ENCODE results near the gene LHPP. TPM values are rescaled to one million over a fixed set of nuclear protein-coding genes. Genes with fewer than 3 reads are reported as not detected.

LHPP gene
- total and polyA plus RNA-seq, 10 of the 15 experiments (the other 5 are each of a cell fraction or from before 2014, with no cell fraction given): 0.79 to 9.8 (median 6.7) TPM

DNA sequence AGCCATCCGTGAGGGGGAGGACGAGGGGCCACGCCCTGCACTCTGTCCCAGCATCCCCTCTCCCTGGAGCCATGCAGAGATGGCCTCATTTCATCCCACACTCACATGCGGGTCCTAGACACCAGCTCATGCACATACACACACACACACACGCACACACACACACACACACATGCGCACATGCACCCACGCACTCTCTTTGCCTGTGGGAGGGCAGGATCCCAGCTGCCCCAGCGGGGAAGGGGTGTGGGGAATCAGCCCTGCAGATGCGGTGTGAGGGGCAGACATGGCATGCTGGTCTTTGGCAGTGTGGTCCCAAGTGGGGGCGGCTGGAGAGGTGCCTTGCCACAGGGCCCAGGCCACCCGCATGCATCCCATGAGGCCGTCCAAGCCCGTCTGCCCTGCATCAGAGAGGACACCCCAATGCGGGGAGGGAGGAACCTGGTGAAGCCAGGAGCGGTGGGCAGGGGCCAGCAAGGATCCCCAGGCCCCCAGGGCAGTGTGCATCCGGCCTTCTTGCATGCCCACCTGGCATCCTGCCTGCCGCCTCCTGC, 68.1 kb downstream of the LHPP start:
- FAIRE-seq (no peak), ATAC-seq (peak; percentile 54), DNase-seq (ENCODE audit: low read depth, low spot score) (no peak)
- no peak overlapping the region for H3K9ac ChIP-seq (ENCODE audit: control insufficient read depth, insufficient read depth, low read length)
- ChIA-PET SMC1A (ENCODE audit: uncharacterized antibody, unreplicated experiment) (interaction anchor here (1.0 to 1.6 kb wide), 4 partner anchors 211 to 297 kb away, joined by 3 to 7 read pairs (median 5); no protein-coding TSS in a partner anchor), RAD21 (ENCODE audit: unreplicated experiment) (interaction anchor here (0.7 to 2.7 kb wide), 4 partner anchors 19 to 297 kb away, joined by 3 to 24 read pairs (median 16); partner anchors contain the start of gene FAM53B), CTCF (interaction anchor here (0.7 to 15.4 kb wide), 13 partner anchors 10 to 521 kb away, joined by 3 to 149 read pairs (median 4); partner anchors contain the start of gene FAM53B), POLR2A (no interaction called here)
- H3K4me2 ChIP-seq (ENCODE audit: control insufficient read depth, insufficient read depth): no peak overlapping the region
- H3K4me1 ChIP-seq (ENCODE audit: control insufficient read depth, insufficient read depth, low read length): peaks cover 4% of the 10 kb centered on the region; the same call in 1 of the 2 replicates
- no peak overlapping the region for H3K4me3 ChIP-seq
- intact Hi-C loops (cut with micrococcal nuclease; ENCODE audit: unreplicated experiment) (loop anchor here (1.0 to 2.0 kb wide), 2 partner anchors 211 to 298 kb away; no protein-coding TSS in a partner anchor), in situ Hi-C loops (cut with MboI) (loop anchor here (5.0 kb wide), 1 partner anchor 298 kb away; no protein-coding TSS in a partner anchor)
- WGBS (ENCODE audit: insufficient coverage, insufficient replicate concordance, low lambda C conversion rate, missing lambda C conversion rate): 29% methylated on average over 17 of the region's 17 CpGs
- H2AFZ ChIP-seq (ENCODE audit: control insufficient read depth, low read depth, low read length): no peak overlapping the region
- no peak overlapping the region for H3K27ac ChIP-seq (ENCODE audit: control insufficient read depth, insufficient read depth)
- H3K27me3 ChIP-seq (replicated peaks in 1 of 2; ENCODE audit: control insufficient read depth in 2 of 2, insufficient read depth in 2 of 2, low read length in 1 of 2): no peaks in the 10 kb centered on the region
- no TSS peak for BruUV-seq (replicated peaks)
- H3K36me3 ChIP-seq (ENCODE audit: control insufficient read depth in 2 of 2, insufficient read depth in 2 of 2, low read length in 1 of 2): no peaks in the 10 kb centered on the region
- TF ChIP-seq TCF7 (IDR thresholded peaks at IDR 0.05; ENCODE audit: borderline replicate concordance): no peak
- TF ChIP-seq, protein P1, sequence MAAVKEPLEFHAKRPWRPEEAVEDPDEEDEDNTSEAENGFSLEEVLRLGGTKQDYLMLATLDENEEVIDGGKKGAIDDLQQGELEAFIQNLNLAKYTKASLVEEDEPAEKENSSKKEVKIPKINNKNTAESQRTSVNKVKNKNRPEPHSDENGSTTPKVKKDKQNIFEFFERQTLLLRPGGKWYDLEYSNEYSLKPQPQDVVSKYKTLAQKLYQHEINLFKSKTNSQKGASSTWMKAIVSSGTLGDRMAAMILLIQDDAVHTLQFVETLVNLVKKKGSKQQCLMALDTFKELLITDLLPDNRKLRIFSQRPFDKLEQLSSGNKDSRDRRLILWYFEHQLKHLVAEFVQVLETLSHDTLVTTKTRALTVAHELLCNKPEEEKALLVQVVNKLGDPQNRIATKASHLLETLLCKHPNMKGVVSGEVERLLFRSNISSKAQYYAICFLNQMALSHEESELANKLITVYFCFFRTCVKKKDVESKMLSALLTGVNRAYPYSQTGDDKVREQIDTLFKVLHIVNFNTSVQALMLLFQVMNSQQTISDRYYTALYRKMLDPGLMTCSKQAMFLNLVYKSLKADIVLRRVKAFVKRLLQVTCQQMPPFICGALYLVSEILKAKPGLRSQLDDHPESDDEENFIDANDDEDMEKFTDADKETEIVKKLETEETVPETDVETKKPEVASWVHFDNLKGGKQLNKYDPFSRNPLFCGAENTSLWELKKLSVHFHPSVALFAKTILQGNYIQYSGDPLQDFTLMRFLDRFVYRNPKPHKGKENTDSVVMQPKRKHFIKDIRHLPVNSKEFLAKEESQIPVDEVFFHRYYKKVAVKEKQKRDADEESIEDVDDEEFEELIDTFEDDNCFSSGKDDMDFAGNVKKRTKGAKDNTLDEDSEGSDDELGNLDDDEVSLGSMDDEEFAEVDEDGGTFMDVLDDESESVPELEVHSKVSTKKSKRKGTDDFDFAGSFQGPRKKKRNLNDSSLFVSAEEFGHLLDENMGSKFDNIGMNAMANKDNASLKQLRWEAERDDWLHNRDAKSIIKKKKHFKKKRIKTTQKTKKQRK (IDR thresholded peaks at IDR 0.05; ENCODE audit: low read depth, low read length): no peak
- no peak for TF ChIP-seq NFYA (IDR thresholded peaks at IDR 0.05; ENCODE audit: borderline replicate concordance, low read depth, low read length)
- TF ChIP-seq IRF4 (IDR thresholded peaks at IDR 0.05; ENCODE audit: low read depth, low read length): no peak
- TF ChIP-seq, protein P2, sequence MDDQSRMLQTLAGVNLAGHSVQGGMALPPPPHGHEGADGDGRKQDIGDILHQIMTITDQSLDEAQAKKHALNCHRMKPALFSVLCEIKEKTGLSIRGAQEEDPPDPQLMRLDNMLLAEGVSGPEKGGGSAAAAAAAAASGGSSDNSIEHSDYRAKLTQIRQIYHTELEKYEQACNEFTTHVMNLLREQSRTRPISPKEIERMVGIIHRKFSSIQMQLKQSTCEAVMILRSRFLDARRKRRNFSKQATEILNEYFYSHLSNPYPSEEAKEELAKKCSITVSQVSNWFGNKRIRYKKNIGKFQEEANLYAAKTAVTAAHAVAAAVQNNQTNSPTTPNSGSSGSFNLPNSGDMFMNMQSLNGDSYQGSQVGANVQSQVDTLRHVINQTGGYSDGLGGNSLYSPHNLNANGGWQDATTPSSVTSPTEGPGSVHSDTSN (IDR thresholded peaks at IDR 0.05; ENCODE audit: insufficient replicate concordance, low read depth, low read length): no peak
- peak; percentile 55; the same call in 1 of the 2 replicates for TF ChIP-seq DPF2 (IDR thresholded peaks at IDR 0.05)
- no peak for TF ChIP-seq GATAD2B (conservative IDR thresholded peaks at IDR 0.05; ENCODE audit: low read depth)
- TF ChIP-seq MEF2A (IDR thresholded peaks at IDR 0.05; ENCODE audit: insufficient read depth, low read depth, low read length): no peak
- no peak for TF ChIP-seq CEBPB (IDR thresholded peaks at IDR 0.05; ENCODE audit: borderline replicate concordance in 1 of 2, low read depth in 2 of 2, low read length in 2 of 2)
- no peak for TF ChIP-seq SREBF1 (IDR thresholded peaks at IDR 0.05; ENCODE audit: low read length)
- peak; percentile 33; the same call in 1 of the 2 replicates for TF ChIP-seq IKZF1 (conservative IDR thresholded peaks at IDR 0.05)
- no peaks in the 10 kb centered on the region; the same call in 1 of the 2 replicates for H4K20me1 ChIP-seq (ENCODE audit: control insufficient read depth, insufficient read depth)
- H3K79me2 ChIP-seq (ENCODE audit: control insufficient read depth, insufficient read depth, low read length): no peaks in the 10 kb centered on the region
- no peaks in the 10 kb centered on the region for H3K9me3 ChIP-seq (replicated peaks; ENCODE audit: control insufficient read depth, insufficient read depth, low read length)
